AG04450 (cell line): ENCODE measurements around the gene INVS. TPM values are rescaled to one million over a fixed set of nuclear protein-coding genes. Genes with fewer than 3 reads are reported as not detected.
"Not testable (repeated sequence)": the region's sequence is repeated elsewhere in the genome, so short reads cannot be mapped to it uniquely, and the experiment has no call there.

Source experiments
- CTCF ChIA-PET: fragments of 300-600, 350-600 bp; formaldehyde crosslinking; extraction: SDS; loops from one replicate; lab custom pipeline; 2022; ENCODE audit warnings: antibody characterized with exemption, inconsistent platforms; lab: Charles Lee
- POLR2A ChIA-PET: fragments of 350-600 bp; formaldehyde crosslinking; extraction: SDS; loops from one replicate; lab custom pipeline; 2021; ENCODE audit warnings: antibody characterized with exemption, inconsistent platforms; lab: Yijun Ruan, JAX
- DNase-seq: peaks from one replicate; pipeline ENCODE4 v3.0.0-alpha.2; 2011; ENCODE audit warnings: low read depth, low spot score
- H3K27ac ChIP-seq: one replicate; pipeline ENCODE4 v1.5.1; 2012; ENCODE audit warnings: low read depth, low read length, control low read depth
- H3K27me3 ChIP-seq: one replicate; pipeline ENCODE4 v1.6.0; 2012; ENCODE audit warnings: low read length; ENCODE audit not compliant: control insufficient read depth, insufficient read depth
- H3K4me3 ChIP-seq: 2 replicates; pipeline ENCODE4 v1.5.1; 2011; ENCODE audit warnings: mild to moderate bottlenecking, low read depth, low read length, control low read depth
- H3K9me3 ChIP-seq: 2 replicates; pipeline ENCODE4 v1.5.1; 2012; ENCODE audit warnings: low read length; ENCODE audit not compliant: control insufficient read depth, insufficient read depth
- CTCF ChIP-seq: IDR thresholded peaks from 2 replicates; pipeline ENCODE4 v1.5.1; 2011; ENCODE audit warnings: low read depth, low read length, control low read depth, inconsistent platforms
- polyA plus RNA-seq: library from polyadenylated mRNA; depleted of rRNA; stranded (reverse); fragments of >200 nt; gene quantifications from 2 replicates; pipeline ENCODE4 v1.2.3, GENCODE V29; 2011

Gene INVS
- polyA plus RNA-seq, 1 experiment, result 22.5 TPM

GRCh38 chr9:100070104-100071041, 28.7 kb upstream of the INVS start:
- H3K27ac ChIP-seq, result no peak overlapping the region
- DNase-seq, result no peak
- CTCF ChIA-PET, result interaction anchor here (0.6 to 0.7 kb wide), 2 partner anchors 74 to 150 kb away, joined by 4 to 5 read pairs; no protein-coding TSS in a partner anchor
- POLR2A ChIA-PET, result no interaction called here
- no peaks in the 10 kb centered on the region for H3K9me3 ChIP-seq
- no peak for TF ChIP-seq CTCF
- H3K4me3 ChIP-seq, result no peak overlapping the region
- no peaks in the 10 kb centered on the region for H3K27me3 ChIP-seq

GRCh38 chr9:100071271-100071670, 27.8 kb upstream of the INVS start:
- Histone ChIP-seq H3K4me3 (no peak overlapping the region), H3K27me3 (no peaks in the 10 kb centered on the region), H3K9me3 (no peaks in the 10 kb centered on the region), H3K27ac (no peak overlapping the region)
- DNase-seq, result no peak
- POLR2A ChIA-PET, result no interaction called here
- TF ChIP-seq CTCF, result no peak
- CTCF ChIA-PET, result no interaction called here

- no peak overlapping the region for H3K4me3 ChIP-seq
- H3K9me3 ChIP-seq, result no peaks in the 10 kb centered on the region
- TF ChIP-seq CTCF, result no peak
- no peak for DNase-seq
- CTCF ChIA-PET, result no interaction called here
- POLR2A ChIA-PET, result no interaction called here
- no peak overlapping the region for H3K27ac ChIP-seq
- H3K27me3 ChIP-seq, result no peaks in the 10 kb centered on the region
Measured at GRCh38 chr9:100072805-100073204, 26.2 kb upstream of the INVS start.

GRCh38 chr9:100074093-100074492, 24.9 kb upstream of the INVS start:
- Histone ChIP-seq H3K27ac (no peak overlapping the region), H3K4me3 (no peak overlapping the region), H3K9me3 (no peaks in the 10 kb centered on the region), H3K27me3 (no peaks in the 10 kb centered on the region)
- ChIA-PET CTCF (no interaction called here), POLR2A (interaction anchor here (0.6 kb wide), 1 partner anchor 1115 kb away, joined by 3 read pairs; no protein-coding TSS in a partner anchor)
- TF ChIP-seq CTCF, result no peak
- no peak for DNase-seq

GRCh38 chr9:100074989-100075388, 24.1 kb upstream of the INVS start:
- POLR2A ChIA-PET, result no interaction called here
- CTCF ChIA-PET, result interaction anchor here (1.5 kb wide), 1 partner anchor 47 kb away, joined by 3 read pairs; no protein-coding TSS in a partner anchor

GRCh38 chr9:100076256-100076655, 22.8 kb upstream of the INVS start:
- H3K4me3 ChIP-seq, H3K9me3 ChIP-seq, H3K27me3 ChIP-seq, H3K27ac ChIP-seq, CTCF ChIA-PET, DNase-seq, POLR2A ChIA-PET: not testable (repeated sequence)

More at GRCh38 chr9:100074989-100075388, 24.1 kb upstream of the INVS start:
- H3K27ac ChIP-seq, result no peak overlapping the region
- no peak for TF ChIP-seq CTCF
- H3K27me3 ChIP-seq, result no peaks in the 10 kb centered on the region
- DNase-seq, result no peak
- no peak overlapping the region for H3K4me3 ChIP-seq
- no peaks in the 10 kb centered on the region for H3K9me3 ChIP-seq
